Transverse colon (tissue), 4 donors: Measurements from ENCODE around the gene EYA2. TPM values are rescaled to one million over a fixed set of nuclear protein-coding genes. Genes with fewer than 3 reads are reported as not detected.

ENCODE experiments used
- DNase-seq: peaks from one replicate; pipeline ENCODE4 v3.0.0-alpha.2; 2019
- H3K27ac ChIP-seq, 4 donors: fragments of 200-600 bp; sonication (generic); 2 replicates each; pipeline ENCODE4 v1.5.1; 2016 to 2018; ENCODE audit warnings: inconsistent platforms in 4 of 4
- H3K27me3 ChIP-seq: fragments of 200-600 bp; sonication (generic); 2 replicates; pipeline ENCODE4 v1.5.1; 2017; ENCODE audit warnings: inconsistent platforms
- H3K36me3 ChIP-seq, 4 donors: fragments of 200-600 bp; sonication (generic); 2 replicates each; pipeline ENCODE4 v1.5.1; 2017 to 2019; ENCODE audit warnings: inconsistent platforms in 4 of 4
- H3K4me1 ChIP-seq, 4 donors: fragments of 200-600 bp; sonication (generic); 2 replicates each; pipeline ENCODE4 v1.5.1; 2017 to 2020; ENCODE audit warnings: inconsistent platforms in 4 of 4
- H3K4me3 ChIP-seq, 4 donors: fragments of 200-600 bp; sonication (generic); 1 replicate in 1 of 4; 2 replicates in 3 of 4; pipeline versions ENCODE4 v1.5.1 to v1.6.1; 2017 to 2019; ENCODE audit warnings: inconsistent platforms in 4 of 4
- H3K9me3 ChIP-seq, 2 donors: fragments of 200-600 bp; sonication (generic); 2 replicates each; pipeline ENCODE4 v1.5.1; 2017 to 2019; ENCODE audit warnings: inconsistent platforms in 2 of 2
- EP300 ChIP-seq: sonication (generic); formaldehyde crosslinking; IDR thresholded peaks from one replicate; pipeline ENCODE4 v1.6.1; 2017; ENCODE audit warnings: antibody characterized with exemption, low read depth
- POLR2A ChIP-seq: fragments of 450-650 bp; IDR thresholded peaks from one replicate; pipeline ENCODE4 v1.6.1; 2016; ENCODE audit warnings: antibody characterized with exemption, mild to moderate bottlenecking, moderate library complexity
- POLR2AphosphoS5 ChIP-seq, 3 donors: sonication (generic); formaldehyde crosslinking; IDR thresholded peaks; one replicate each; pipeline ENCODE4 v1.6.1; 2016; ENCODE audit warnings: antibody characterized with exemption in 3 of 3
- WGBS, 2 donors: methylation state at CpG; one replicate each; pipeline ENCODE4 v1.1.5; 2018; ENCODE audit warnings: low coverage in 1 of 2; 5-methylcytosine and 5-hydroxymethylcytosine counted together
- in situ Hi-C, 4 donors: fragments of 200-750 bp; cut with MboI; loops; one replicate each; pipeline versions ENCODE4 v1.15.0 to v1.15.1; 2017; ENCODE audit warnings: low sequenced_read_pairs in 3 of 4, low pct_ligation_motif_present in 1 of 4, low pct_unique_long_range_greater_than_20kb in 1 of 4
- intact Hi-C: fragments of 100-400 bp; cut with DNase I; formaldehyde crosslinking; loops from one replicate; pipeline ENCODE4 v1.15.1; 2023; ENCODE audit warnings: low total_unique reads
- total RNA-seq, 4 donors: library from RNA; depleted of rRNA; stranded (reverse); fragments of >200 nt; gene quantifications; one replicate each; pipeline ENCODE4 v1.1.0, GENCODE V29; 2016
- TF ChIP-seq, protein P1 (sequence below), 5 experiments: fragments of 200-600 bp in 3 of 5; fragments of 450-650 bp in 2 of 5; sonication (generic) in 3 of 5; IDR thresholded peaks; 1 replicate in 2 of 5; 2 replicates in 3 of 5; pipeline ENCODE4 v1.5.1; 2016 to 2017; ENCODE audit warnings: antibody characterized with exemption in 5 of 5, inconsistent platforms in 3 of 5, mild to moderate bottlenecking in 2 of 5, moderate library complexity in 1 of 5

EYA2 gene
- total RNA-seq, 4 donors from 2014 or later: 4.5 to 17.5 (median 10.9) TPM

GRCh38 chr20:46900826-46901225 lies 6.2 kb downstream of the EYA2 start:
- intact Hi-C loops (no loop called here), in situ Hi-C loops (no loop called here)
- Histone ChIP-seq H3K27ac (no peak overlapping the region), H3K9me3 (no peaks in the 10 kb centered on the region), H3K27me3 (peaks cover 28% of the 10 kb centered on the region), H3K4me1 (peaks cover 0 to 22% (median 2%) of the 10 kb centered on the region in 4 donors), H3K36me3 (no peaks in the 10 kb centered on the region), H3K4me3 (no peak overlapping the region)
- TF ChIP-seq EP300 (no peak), POLR2AphosphoS5 (IDR thresholded peaks at IDR 0.05) (no peak), POLR2A (no peak)
- TF ChIP-seq, protein P1, sequence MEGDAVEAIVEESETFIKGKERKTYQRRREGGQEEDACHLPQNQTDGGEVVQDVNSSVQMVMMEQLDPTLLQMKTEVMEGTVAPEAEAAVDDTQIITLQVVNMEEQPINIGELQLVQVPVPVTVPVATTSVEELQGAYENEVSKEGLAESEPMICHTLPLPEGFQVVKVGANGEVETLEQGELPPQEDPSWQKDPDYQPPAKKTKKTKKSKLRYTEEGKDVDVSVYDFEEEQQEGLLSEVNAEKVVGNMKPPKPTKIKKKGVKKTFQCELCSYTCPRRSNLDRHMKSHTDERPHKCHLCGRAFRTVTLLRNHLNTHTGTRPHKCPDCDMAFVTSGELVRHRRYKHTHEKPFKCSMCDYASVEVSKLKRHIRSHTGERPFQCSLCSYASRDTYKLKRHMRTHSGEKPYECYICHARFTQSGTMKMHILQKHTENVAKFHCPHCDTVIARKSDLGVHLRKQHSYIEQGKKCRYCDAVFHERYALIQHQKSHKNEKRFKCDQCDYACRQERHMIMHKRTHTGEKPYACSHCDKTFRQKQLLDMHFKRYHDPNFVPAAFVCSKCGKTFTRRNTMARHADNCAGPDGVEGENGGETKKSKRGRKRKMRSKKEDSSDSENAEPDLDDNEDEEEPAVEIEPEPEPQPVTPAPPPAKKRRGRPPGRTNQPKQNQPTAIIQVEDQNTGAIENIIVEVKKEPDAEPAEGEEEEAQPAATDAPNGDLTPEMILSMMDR (IDR thresholded peaks at IDR 0.05): no peak
- 85 to 90% methylated on average over 7 to 11 of the region's 11 CpGs for WGBS, 2 donors
- no peak for DNase-seq

GRCh38 chr20:46901638-46902037 lies 7.0 kb downstream of the EYA2 start:
- H3K27ac ChIP-seq: no peak overlapping the region
- peaks cover 20% of the 10 kb centered on the region for H3K27me3 ChIP-seq
- TF ChIP-seq, protein P1 (IDR thresholded peaks at IDR 0.05): no peak
- TF ChIP-seq POLR2AphosphoS5 (IDR thresholded peaks at IDR 0.05): no peak
- TF ChIP-seq POLR2A: no peak
- TF ChIP-seq EP300: no peak
- peaks cover 0 to 21% (median 2%) of the 10 kb centered on the region in 4 donors for H3K4me1 ChIP-seq
- no peak for DNase-seq
- WGBS, 2 donors: 75 to 80% methylated on average over 9 to 13 of the region's 13 CpGs
- intact Hi-C loops: no loop called here
- H3K4me3 ChIP-seq: no peak overlapping the region
- in situ Hi-C loops: no loop called here
- H3K36me3 ChIP-seq: no peaks in the 10 kb centered on the region
- no peaks in the 10 kb centered on the region for H3K9me3 ChIP-seq

DNA sequence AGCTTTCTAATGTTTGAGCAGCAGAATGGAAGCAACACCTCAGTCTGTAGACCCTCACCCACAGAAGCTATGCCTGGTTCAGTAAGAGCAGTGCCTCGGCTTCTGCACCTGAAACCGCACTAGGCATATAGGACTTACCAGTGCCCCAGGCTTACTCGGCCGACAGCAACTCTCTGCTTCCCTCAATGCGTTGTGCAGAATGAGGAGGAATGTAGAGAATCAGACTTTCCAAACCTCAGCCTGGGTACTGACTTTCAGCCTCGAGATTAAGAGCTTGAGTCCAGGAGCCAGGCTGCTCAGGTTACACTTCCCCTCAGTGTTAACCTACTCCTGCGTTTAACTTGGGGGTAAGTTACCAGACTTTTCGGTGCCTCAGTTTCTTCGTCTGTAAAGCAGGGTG lies 8.6 kb downstream of the EYA2 start:
- H3K9me3 ChIP-seq: no peaks in the 10 kb centered on the region
- WGBS, 2 donors: 78 to 95% methylated on average over 3 to 9 of the region's 9 CpGs
- no peaks in the 10 kb centered on the region for H3K36me3 ChIP-seq
- in situ Hi-C loops: no loop called here
- peaks cover 5% of the 10 kb centered on the region for H3K27me3 ChIP-seq
- no peak overlapping the region for H3K27ac ChIP-seq
- intact Hi-C loops: no loop called here
- DNase-seq: no peak
- peaks cover 0 to 14% (median 2%) of the 10 kb centered on the region in 4 donors for H3K4me1 ChIP-seq
- TF ChIP-seq POLR2A (no peak), EP300 (no peak), POLR2AphosphoS5 (IDR thresholded peaks at IDR 0.05) (no peak)
- TF ChIP-seq, protein P1 (IDR thresholded peaks at IDR 0.05): no peak
- no peak overlapping the region for H3K4me3 ChIP-seq

GRCh38 chr20:46903937-46904336 lies 9.3 kb downstream of the EYA2 start:
- in situ Hi-C loops (no loop called here), intact Hi-C loops (no loop called here)
- Histone ChIP-seq H3K4me3 (no peak overlapping the region), H3K27me3 (peaks cover 5% of the 10 kb centered on the region), H3K27ac (no peak overlapping the region), H3K4me1 (peaks cover 0 to 10% (median 2%) of the 10 kb centered on the region in 4 donors), H3K36me3 (no peaks in the 10 kb centered on the region), H3K9me3 (no peaks in the 10 kb centered on the region)
- DNase-seq: no peak
- TF ChIP-seq, protein P1 (IDR thresholded peaks at IDR 0.05): no peak
- TF ChIP-seq POLR2AphosphoS5 (IDR thresholded peaks at IDR 0.05) (no peak), EP300 (no peak), POLR2A (no peak)
- WGBS, 2 donors: 85% methylated on average over 7 of the region's 7 CpGs; no CpG with 5 or more reads in 1 of the 2 donors
